Right renal cortex interstitium (tissue), 3 donors: ENCODE results near the gene C10orf67. TPM values are rescaled to one million over a fixed set of nuclear protein-coding genes. Genes with fewer than 3 reads are reported as not detected.
"Not testable (repeated sequence)": the region's sequence is repeated elsewhere in the genome, so short reads cannot be mapped to it uniquely, and the experiment has no call there.

Source experiments
- DNase-seq, 3 donors: peaks; one replicate each; pipeline ENCODE4 v3.0.0-alpha.2; 2013; ENCODE audit warnings: low read depth in 3 of 3, low spot score in 2 of 3
- polyA plus RNA-seq, 3 donors: library from polyadenylated mRNA; unstranded; fragments of 120-200 nt; gene quantifications; one replicate each; pipeline ENCODE4 v1.2.1, GENCODE V29; 2013; ENCODE audit not compliant: insufficient read length in 3 of 3

Gene C10orf67
- 1 to 10 TPM; 1.9 to 2.4 (median 2.3) TPM for polyA plus RNA-seq

DNA sequence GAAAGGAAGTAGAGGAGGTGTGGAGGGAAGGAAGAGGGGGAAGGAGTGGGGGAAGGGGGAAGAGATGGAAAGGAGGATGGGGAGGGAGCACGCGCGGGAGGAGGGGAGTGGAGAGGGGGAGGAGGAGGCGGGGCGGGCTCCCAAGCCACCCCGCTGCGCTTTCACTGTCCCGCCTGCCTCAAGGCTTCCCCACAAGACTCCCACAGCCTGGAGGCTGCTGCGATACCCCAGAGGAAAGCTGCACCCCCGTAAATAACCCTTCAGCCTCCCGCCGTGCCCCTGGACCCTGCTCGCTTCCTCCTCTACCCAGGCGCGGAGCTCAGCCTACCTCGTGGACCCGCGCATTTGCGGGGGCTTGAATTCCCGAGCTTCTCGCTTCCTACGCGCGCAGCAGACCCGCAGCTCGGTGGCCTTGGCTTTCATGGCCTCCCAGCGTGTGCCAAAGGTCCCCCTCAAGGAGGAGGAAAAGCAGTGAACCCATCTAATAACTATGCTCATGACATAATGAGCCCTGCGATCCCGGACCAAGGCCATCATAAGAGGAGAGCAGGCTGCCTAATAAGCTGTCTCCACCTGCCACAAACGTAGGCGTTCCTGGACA lies at the start of gene C10orf67:
C10orf67 (minus strand) TSS at position 557 of the 601 bp plus-strand sequence; CDS start at position 534, 23 bp downstream.
- no peak for DNase-seq

DNA sequence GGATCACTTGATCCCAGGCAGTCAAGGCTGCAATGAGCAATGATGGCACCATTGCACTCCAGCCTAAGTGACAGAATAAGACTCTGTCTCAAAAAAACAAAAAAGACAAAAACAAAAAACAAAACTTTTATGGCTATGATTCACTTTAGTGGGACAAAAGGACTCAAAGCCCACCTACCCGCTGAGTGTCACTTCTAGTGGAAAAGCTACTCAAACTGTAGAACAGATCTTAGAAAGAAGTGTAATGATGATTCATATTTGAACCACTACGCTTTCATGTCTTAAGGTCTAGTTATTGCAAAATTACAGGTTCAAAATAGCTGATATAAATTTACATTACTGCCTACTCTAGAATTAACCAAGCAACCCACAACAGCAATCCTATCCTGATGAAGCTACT lies 47.2 kb upstream of the C10orf67 start:
- no peak for DNase-seq

DNA sequence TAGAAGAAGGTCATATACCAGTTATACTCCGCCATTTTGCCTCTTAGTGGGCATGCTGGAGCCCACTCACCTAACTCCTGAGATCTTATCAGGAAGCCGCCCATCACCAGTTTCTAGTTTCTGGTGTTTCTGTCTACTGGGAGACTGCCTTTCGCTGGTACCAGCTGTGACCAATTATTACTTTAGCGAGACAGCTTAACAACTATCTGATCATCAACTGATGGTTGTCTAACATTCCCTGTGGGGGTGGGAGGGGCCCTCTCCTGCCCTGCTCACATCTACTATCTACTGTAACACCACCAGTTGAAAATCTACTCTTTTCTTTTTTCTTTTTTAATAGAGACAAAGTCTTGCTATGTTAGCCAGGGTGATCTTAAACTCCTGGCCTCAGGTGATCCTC lies 46.2 kb upstream of the C10orf67 start:
- no peak for DNase-seq

- not testable (repeated sequence) for DNase-seq
These were observed 45.8 kb upstream of the C10orf67 start for GRCh38 chr10:23390408-23390807.

DNA sequence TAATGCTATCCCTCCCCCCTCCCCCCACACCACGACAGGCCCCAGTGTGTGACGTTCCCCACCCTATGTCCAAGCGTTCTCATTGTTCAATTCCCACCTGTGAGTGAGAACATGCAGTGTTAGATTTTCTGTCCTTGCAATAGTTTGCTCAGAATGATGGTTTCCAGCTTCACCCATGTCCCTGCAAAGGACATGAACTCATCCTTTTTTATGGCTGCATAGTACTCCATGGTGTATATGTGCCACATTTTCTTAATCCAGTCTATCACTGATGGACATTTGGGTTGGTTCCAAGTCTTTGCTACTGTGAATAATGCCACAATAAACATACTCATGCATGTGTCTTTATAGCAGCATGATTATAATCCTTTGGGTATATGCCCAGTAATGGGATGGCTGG lies 42.9 kb upstream of the C10orf67 start:
- DNase-seq = not testable (repeated sequence)

- DNase-seq = no peak
These were observed 41.5 kb upstream of the C10orf67 start for GRCh38 chr10:23386052-23386451.

DNA sequence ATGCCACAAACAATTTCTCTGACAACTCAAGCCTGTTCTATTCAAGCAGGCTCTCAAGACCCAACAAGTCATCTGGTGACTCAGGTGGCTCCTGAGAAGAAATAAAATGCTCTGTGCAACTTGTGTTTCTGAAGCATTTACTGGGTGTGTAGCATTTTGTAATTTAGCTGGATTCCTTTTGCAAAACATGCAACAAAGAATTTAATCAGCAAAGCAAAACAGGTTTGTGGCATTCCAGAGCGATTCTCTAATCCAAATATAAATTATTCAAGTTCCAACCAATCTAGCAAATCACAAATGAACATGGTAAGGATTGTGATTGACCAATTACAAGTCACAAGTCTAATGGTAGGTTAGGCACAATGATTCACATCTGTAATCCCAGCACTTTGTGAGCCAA lies 39.8 kb upstream of the C10orf67 start:
- DNase-seq = no peak

DNA sequence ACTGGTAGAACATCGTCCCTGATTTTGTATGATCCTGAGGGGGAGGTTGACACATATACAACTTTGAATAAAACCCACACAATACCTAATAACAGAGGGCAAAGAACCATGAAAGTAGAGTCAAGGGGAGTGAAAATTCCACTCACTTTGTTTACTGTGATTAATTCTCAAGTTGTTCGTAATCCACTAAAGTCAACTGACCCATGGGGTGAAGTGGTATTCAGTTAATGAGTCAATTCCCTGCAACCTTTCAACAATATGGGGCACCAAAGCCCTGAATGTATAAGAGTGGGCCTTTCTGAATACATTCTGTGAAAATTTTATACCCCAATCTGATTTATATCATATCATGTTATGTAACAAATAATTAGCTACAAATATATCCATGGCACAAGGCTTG lies 39.0 kb upstream of the C10orf67 start:
- no peak for DNase-seq

DNA sequence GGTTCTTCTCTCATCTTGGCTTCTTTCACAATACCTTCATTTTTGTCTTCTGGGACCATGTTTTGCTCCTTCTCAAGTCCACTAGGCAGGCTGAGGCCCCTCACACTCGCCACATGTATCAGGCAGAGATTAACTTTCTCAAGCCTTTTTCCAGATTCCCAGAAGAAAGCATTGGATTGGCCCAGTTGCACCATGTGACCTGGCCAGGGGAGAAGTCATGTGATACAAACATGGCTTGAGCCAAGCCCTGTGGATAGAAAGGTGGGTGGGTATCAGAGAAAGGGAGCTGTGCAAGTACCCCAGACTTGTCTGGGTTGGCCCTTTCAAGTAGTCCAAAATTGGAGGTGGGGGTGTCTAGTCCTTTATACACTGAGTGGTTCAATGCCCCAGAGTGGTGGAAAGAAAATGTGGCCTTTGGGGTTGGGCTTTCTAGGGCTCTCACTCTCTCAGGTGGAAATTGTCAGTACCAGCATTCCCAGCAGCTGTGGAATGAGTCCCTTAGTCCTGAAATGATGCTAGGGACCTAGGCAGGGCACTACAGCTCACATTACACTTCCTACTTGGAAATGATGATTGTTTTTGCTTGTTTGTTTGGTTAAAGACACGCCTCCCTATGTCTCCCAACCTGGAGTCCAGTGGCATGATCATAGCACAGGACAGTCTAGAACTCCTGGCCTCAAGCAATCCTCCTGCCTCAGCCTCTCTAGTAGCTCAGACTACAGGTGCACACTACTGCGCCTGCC lies 36.9 kb upstream of the C10orf67 start:
- DNase-seq = no peak

GRCh38 chr10:23379686-23380085 lies 35.1 kb upstream of the C10orf67 start:
- DNase-seq = no peak

DNA sequence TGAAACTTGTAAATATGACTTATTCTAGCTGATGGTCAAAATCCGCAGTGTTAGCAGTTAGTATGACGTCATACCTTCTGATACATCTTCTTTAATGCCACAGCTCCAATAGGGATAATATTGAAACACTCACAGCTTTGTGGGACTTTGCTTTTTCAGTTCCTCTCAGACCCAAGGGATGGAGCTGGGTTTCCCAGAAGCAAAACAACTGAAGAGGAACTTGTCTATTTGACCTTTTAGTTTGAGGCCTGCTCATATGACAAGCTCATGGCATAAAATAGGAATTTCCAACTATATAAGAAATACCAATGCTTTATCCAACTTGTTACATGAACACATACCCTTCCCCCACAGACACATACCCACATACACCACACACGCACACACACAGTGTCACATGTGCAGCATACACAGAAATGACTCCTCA lies 31.6 kb upstream of the C10orf67 start:
- no peak for DNase-seq

DNA sequence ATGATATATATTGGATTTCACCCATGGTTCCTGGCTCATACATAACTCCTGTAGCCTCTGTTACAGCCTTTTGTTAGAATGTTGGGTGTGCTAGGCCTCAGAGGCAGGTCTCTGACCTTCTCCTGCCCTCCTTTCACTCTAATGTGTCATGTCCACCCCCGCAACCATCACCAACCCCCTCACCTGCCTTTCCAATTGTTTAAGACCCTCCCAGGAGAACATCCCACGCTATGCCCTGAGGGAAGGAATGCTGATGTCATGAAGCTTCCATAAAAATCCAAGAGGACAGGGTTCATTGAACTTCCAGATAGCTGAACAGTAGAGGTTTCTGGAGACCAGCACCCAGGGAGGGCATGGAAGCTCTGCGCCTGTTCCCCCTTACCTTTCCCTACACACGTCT lies 30.8 kb upstream of the C10orf67 start:
- no peak for DNase-seq

- no peak for DNase-seq
These were observed 28.6 kb upstream of the C10orf67 start for GRCh38 chr10:23373156-23373555.

DNA sequence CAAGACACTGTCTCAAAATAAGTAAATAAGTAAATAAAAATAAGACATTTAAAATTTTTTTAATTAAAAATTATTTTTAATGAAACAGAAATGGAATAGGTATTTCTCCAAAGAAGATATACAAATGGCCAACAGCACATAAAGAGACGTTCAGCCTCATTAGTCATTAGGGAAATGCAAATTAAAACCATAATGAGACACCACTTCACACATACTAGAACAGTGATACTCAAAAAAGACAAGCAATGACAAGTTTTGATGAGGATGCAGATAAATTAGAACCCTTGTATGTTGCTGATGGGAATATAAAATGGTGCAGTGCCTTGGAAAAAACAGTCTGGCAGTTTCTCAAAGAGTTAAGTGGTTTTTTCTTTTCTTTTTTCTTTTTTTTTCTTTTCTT lies 26.5 kb upstream of the C10orf67 start:
- DNase-seq = no peak

DNA sequence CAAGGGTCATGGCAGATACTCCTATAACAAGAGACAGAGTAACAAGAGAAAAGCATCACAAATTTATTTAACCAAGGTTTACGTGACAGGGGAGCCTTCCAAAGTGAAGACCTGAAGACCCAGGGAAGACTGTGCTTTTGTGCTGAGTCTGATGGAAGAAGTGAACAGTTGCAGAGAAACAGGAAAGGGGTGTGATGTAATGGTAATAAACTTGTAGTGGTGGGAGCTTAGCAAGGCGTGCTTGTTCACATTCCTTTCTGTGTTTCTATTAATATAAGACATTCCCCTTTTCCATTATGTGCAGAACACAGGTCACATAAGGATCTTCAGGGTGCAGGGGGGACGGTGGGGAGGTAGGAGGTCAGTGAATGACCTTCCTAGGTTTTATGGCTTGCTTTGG lies 25.5 kb upstream of the C10orf67 start:
- no peak for DNase-seq

DNA sequence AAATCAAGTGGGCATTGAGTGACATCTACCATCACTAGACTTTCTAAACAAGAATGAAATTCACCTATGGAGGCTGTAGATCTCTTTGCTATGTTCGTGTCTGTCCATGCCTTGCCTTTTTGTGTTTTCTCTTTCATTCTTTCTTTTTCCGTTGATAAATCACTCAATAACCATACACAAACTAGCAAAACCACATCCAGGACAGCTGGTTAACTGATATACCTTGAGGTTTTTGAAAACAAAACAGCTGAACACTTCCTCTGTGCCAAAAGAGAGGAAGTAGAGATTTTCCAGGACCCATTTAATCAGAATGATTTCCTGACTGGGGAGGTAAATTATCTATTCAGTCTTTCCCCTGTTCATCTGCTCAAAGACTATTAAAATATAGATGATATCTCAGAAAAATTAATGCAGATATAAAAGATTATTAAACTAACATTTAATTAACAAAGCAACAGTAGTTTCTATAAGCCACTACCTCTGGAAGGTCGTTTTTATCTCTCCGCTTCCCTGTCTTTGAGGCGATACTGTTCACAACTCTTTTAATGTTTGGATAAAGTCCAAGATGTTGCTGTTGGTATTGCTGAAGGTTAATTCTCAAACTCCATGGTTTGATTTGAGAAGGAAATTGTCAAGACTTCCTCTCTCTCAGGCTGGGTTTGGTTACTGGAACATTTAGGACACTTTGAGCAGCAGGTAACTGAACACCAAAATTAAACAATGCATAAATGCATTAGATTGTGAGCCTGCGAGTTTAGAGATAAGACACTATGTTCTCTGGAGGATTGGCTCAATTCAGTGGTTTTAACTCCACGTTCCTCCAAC lies 24.4 kb upstream of the C10orf67 start:
- DNase-seq = no peak

DNA sequence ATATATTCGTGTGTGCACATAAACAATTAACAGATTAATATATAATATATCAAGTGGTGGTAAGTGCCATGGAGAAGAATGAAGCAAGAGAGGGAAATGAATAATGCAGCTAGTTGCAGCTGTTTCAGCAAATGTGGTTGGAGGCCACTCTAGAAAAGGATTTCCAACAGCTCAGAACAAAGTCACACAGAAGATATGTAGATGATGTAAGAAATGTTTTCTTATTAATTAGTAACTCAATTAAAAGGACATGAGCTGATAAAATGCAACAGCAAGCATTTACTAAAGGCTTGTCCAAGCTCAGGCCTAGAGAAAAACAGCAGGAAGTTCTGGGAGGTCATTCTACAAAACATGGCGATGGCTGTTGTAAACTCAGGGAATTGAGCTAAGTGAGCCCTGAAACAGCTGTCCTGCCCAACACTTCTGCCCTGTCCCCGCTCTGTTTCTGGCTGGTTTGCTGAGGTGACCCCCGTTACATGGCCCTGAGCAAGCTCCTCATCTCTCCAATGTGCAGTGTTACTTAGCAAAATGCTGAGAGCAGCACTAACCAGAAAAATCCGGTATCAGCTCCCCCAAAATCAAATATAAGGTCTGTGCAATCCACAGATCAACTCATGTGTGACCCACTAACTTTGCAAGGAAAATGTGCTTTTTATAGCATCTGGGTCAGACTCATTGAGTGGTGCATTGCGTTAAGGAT lies 23.4 kb upstream of the C10orf67 start:
- peak in 1 of 3 donors; percentile 39 for DNase-seq

DNA sequence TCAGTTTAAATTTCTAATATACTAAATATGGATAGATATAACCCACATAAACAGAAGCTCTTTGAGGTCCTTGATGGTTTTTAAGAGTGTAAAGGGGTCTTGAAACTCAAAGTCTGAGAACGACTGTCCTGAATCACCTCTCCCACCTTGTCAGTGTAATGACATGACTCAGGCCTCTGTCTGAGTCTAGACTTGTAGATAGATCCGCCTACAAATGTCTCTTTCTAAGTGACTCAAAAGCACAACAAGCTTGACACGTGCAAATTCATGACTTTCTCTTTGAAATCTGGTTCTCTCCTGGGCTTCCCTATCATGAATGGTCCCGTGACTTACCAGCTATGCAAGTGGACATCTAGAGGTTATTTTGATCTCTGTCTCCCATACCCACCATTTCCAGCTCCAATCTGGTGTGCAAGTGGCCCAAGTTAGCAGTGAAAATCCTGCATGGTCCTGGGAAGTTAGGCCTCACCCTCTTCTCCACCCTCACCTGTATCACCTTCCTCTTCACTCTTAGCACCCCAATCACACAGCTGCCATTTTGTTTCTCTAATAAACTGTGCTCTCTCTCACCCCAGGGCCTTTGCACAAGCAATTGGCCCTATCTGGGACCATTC lies 20.9 kb upstream of the C10orf67 start:
- not testable (repeated sequence) for DNase-seq

- no peak for DNase-seq
These were observed 19.8 kb upstream of the C10orf67 start for GRCh38 chr10:23364378-23364777.

DNA sequence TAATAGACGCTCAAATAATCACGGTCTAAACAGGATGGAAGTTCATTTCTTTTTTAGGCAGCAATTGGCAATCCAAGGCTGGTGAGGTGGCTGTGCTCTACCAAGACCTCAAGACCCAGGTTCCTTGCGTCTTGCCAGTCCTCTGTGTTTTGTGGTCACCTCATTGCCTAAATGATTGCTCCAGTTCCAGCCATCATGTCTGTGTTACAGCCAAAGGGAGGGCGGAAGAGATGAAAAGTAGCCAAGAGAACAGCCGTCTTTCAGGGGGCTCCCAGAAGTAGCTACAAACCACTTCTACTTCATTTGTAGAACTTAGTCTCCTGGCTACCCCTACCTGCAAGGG lies 19.2 kb upstream of the C10orf67 start:
- DNase-seq = no peak
